GM12892 (cell line): ENCODE data around the gene RAMP3.

Source experiments
- POLR2A ChIP-seq: IDR thresholded peaks from 2 replicates; pipeline ENCODE4 v1.6.1; 2011; ENCODE audit warnings: low read depth, low read length, control low read depth
- TAF1 ChIP-seq: IDR thresholded peaks from 2 replicates; pipeline ENCODE4 v1.6.1; 2011; ENCODE audit warnings: low read depth, mild to moderate bottlenecking, control low read depth, low read length, borderline replicate concordance

DNA sequence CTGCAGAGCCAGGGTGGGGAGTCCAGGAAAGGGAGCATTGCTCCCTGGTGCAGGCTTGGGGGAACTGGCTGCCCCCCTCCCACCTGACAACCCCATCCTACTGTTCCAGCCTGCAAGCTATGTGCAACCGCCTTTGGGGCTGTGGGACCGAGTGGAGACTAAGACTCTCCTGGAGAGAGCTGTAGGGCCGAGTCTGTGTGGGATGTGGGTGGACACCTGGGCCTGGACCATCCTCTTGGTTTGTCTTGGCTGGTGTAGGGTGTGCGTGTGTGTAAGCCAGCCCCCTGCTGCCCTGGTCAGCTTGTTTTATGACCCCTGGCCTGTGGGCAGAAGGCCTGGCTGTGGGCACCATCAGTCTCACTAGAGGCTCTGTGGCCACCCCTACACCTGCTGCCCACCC, 1.6 kb upstream of the RAMP3 start:
- TF ChIP-seq POLR2A, result no peak
- no peak for TF ChIP-seq TAF1
